HL-60 (cell line): ENCODE results near the gene TBC1D24.

Experiments used
- DNase-seq, 2 experiments: peaks; one replicate each; pipeline ENCODE4 v3.0.0-alpha.2; 2010 to 2020; ENCODE audit warnings: low read depth in 1 of 2, low spot score in 1 of 2
- H3K27ac ChIP-seq: fragments of 250-450 bp; sonication (Bioruptor Pico); replicated peaks from 2 replicates; pipeline ENCODE4 v1.5.1; 2020; ENCODE audit warnings: mild to moderate bottlenecking, moderate library complexity
- H3K27me3 ChIP-seq: fragments of 250-450 bp; sonication (Bioruptor Pico); 2 replicates; pipeline ENCODE4 v1.5.1; 2021; ENCODE audit warnings: mild to moderate bottlenecking, moderate library complexity; ENCODE audit not compliant: insufficient read depth, poor library complexity, severe bottlenecking
- H3K4me3 ChIP-seq: replicated peaks from 2 replicates; pipeline ENCODE4 v1.5.1; 2011; ENCODE audit warnings: mild to moderate bottlenecking, control low read depth, low read length; ENCODE audit not compliant: insufficient read depth
- GABPA ChIP-seq: IDR thresholded peaks from 2 replicates; pipeline ENCODE4 v1.6.1; 2012; ENCODE audit warnings: low read depth
- POLR2AphosphoS5 ChIP-seq: IDR thresholded peaks from 2 replicates; pipeline ENCODE4 v1.6.1; 2012; ENCODE audit warnings: low read depth
- SPI1 ChIP-seq: IDR thresholded peaks from 2 replicates; pipeline ENCODE4 v1.6.1; 2012; ENCODE audit warnings: low read depth, mild to moderate bottlenecking, borderline replicate concordance
- TF ChIP-seq, protein P1 (sequence below): IDR thresholded peaks from one replicate; pipeline ENCODE4 v1.5.1; 2011; ENCODE audit warnings: low read length, control low read depth, inconsistent platforms; ENCODE audit not compliant: insufficient read depth
- TF ChIP-seq, protein P2 (sequence below): IDR thresholded peaks from 2 replicates; pipeline ENCODE4 v1.6.1; 2012; ENCODE audit warnings: low read depth; ENCODE audit not compliant: insufficient replicate concordance

Gene TBC1D24

DNA sequence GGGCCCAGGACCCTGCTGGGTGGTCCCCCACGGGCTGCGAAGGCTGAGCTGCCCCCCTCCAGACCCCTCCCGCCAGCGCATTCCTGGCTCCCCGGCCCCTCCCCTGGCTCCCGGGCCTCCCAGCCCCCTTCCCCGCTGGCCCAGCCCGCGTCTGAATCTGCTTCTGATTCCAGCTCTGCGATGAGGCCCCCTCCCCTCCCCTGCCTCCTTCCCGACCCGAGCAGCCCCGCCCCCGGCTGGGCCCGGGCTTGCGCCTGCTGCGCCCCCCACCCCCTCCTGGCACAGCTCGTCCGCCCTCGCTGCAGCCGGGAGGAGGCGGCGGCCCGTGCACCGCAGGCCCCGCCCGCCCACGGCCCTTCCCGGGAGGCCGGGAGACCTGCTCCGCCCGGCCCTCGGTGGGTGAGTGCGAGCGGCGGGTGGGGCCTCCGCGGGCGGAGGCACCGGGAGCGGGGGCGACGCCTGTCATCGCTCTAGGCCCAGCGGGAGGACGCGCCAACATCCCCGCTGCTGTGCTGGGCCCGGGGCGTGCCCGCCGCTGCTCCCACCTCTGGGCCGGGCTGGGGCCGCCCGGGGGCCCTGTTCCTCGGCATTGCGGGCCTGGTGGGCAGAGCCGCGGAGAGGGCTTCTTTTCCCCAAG is 3.8 kb upstream of the TBC1D24 start, which contains the start of gene NTN3:
Gene NTN3, plus strand, starts transcription at position 282 of the 637 bp plus-strand sequence. CDS start 405 bp downstream, outside the sequence.
- Histone ChIP-seq H3K4me3 (no peak within 1 kb of the TSS), H3K27me3 (peaks cover 27% of the 10 kb centered on the region), H3K27ac (no peak within 1 kb of the TSS)
- DNase-seq: no peak
- TF ChIP-seq, protein P1, sequence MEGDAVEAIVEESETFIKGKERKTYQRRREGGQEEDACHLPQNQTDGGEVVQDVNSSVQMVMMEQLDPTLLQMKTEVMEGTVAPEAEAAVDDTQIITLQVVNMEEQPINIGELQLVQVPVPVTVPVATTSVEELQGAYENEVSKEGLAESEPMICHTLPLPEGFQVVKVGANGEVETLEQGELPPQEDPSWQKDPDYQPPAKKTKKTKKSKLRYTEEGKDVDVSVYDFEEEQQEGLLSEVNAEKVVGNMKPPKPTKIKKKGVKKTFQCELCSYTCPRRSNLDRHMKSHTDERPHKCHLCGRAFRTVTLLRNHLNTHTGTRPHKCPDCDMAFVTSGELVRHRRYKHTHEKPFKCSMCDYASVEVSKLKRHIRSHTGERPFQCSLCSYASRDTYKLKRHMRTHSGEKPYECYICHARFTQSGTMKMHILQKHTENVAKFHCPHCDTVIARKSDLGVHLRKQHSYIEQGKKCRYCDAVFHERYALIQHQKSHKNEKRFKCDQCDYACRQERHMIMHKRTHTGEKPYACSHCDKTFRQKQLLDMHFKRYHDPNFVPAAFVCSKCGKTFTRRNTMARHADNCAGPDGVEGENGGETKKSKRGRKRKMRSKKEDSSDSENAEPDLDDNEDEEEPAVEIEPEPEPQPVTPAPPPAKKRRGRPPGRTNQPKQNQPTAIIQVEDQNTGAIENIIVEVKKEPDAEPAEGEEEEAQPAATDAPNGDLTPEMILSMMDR: no peak
- no peak for TF ChIP-seq POLR2AphosphoS5
- TF ChIP-seq, protein P2, sequence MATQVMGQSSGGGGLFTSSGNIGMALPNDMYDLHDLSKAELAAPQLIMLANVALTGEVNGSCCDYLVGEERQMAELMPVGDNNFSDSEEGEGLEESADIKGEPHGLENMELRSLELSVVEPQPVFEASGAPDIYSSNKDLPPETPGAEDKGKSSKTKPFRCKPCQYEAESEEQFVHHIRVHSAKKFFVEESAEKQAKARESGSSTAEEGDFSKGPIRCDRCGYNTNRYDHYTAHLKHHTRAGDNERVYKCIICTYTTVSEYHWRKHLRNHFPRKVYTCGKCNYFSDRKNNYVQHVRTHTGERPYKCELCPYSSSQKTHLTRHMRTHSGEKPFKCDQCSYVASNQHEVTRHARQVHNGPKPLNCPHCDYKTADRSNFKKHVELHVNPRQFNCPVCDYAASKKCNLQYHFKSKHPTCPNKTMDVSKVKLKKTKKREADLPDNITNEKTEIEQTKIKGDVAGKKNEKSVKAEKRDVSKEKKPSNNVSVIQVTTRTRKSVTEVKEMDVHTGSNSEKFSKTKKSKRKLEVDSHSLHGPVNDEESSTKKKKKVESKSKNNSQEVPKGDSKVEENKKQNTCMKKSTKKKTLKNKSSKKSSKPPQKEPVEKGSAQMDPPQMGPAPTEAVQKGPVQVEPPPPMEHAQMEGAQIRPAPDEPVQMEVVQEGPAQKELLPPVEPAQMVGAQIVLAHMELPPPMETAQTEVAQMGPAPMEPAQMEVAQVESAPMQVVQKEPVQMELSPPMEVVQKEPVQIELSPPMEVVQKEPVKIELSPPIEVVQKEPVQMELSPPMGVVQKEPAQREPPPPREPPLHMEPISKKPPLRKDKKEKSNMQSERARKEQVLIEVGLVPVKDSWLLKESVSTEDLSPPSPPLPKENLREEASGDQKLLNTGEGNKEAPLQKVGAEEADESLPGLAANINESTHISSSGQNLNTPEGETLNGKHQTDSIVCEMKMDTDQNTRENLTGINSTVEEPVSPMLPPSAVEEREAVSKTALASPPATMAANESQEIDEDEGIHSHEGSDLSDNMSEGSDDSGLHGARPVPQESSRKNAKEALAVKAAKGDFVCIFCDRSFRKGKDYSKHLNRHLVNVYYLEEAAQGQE: no peak
- no peak for TF ChIP-seq GABPA
- no peak for TF ChIP-seq SPI1

DNA sequence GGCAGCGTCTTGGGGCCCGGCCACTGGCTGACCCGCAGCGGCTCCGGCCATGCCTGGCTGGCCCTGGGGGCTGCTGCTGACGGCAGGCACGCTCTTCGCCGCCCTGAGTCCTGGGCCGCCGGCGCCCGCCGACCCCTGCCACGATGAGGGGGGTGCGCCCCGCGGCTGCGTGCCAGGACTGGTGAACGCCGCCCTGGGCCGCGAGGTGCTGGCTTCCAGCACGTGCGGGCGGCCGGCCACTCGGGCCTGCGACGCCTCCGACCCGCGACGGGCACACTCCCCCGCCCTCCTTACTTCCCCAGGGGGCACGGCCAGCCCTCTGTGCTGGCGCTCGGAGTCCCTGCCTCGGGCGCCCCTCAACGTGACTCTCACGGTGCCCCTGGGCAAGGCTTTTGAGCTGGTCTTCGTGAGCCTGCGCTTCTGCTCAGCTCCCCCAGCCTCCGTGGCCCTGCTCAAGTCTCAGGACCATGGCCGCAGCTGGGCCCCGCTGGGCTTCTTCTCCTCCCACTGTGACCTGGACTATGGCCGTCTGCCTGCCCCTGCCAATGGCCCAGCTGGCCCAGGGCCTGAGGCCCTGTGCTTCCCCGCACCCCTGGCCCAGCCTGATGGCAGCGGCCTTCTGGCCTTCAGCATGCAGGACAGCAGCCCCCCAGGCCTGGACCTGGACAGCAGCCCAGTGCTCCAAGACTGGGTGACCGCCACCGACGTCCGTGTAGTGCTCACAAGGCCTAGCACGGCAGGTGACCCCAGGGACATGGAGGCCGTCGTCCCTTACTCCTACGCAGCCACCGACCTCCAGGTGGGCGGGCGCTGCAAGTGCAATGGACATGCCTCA is 3.1 kb upstream of the TBC1D24 start:
- DNase-seq: no peak
- no peak overlapping the region for H3K27ac ChIP-seq
- TF ChIP-seq, protein P1: no peak
- TF ChIP-seq GABPA (no peak), POLR2AphosphoS5 (no peak), SPI1 (no peak)
- TF ChIP-seq, protein P2: no peak

DNA sequence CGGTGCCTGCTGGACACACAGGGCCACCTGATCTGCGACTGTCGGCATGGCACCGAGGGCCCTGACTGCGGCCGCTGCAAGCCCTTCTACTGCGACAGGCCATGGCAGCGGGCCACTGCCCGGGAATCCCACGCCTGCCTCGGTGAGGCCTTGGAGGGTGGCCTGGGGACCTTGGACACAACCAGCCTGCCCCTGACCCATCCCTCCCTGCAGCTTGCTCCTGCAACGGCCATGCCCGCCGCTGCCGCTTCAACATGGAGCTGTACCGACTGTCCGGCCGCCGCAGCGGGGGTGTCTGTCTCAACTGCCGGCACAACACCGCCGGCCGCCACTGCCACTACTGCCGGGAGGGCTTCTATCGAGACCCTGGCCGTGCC is 2.5 kb upstream of the TBC1D24 start:
- Histone ChIP-seq H3K4me3 (no peak overlapping the region), H3K27me3 (peaks cover 23% of the 10 kb centered on the region), H3K27ac (no peak overlapping the region)
- TF ChIP-seq, protein P1: no peak
- TF ChIP-seq, protein P2: no peak
- no peak for TF ChIP-seq GABPA
- TF ChIP-seq SPI1: no peak
- TF ChIP-seq POLR2AphosphoS5: no peak
- no peak for DNase-seq

More for the DNA sequence above, 3.1 kb upstream of the TBC1D24 start:
- Histone ChIP-seq H3K4me3 (no peak overlapping the region), H3K27me3 (peaks cover 27% of the 10 kb centered on the region)
